ENCODE results near the gene ANP32B. TPM values are rescaled to one million over a fixed set of nuclear protein-coding genes. Genes with fewer than 3 reads are reported as not detected.

The ANP32B gene
- total RNA-seq, 4 donors from 2014 or later, result 19.7 to 32.1 (median 27.5) TPM

DNA sequence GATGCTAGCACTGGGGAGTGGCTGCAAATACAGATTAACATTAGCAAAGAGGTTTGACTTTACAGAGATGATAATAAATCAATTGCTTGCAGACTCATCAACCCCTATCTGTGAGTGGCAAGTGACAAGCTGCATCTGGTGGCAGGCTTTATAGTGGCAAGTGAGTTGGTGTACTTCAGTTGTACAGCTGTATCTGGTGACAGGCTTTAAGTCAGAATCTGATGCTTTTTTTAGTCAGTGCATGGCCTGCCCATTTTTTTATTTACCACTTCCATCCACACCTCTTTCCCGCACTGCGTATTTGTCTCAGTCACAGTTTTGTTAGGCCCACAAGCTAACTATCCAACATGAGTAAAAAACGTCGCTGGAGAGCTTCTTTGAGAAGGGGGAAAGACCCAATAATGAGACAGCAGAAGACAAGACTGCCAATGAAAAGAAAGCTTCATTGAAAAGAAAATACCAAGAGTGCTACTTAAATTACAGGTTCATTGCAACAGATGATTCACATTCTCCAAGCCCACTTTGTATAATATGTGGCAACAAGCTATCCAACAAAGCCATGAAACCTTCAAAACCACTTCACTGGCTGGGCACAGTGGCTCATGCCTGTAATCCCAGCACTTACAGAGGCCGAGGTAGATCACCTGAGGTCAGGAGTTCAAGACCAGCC lies 23.1 kb downstream of the ANP32B start:
- WGBS, 2 donors, result 96% methylated on average over 5 of the region's 5 CpGs
- H3K4me3 ChIP-seq (replicated peaks in 1 of 3), result no peak overlapping the region
- TF ChIP-seq, protein P1, sequence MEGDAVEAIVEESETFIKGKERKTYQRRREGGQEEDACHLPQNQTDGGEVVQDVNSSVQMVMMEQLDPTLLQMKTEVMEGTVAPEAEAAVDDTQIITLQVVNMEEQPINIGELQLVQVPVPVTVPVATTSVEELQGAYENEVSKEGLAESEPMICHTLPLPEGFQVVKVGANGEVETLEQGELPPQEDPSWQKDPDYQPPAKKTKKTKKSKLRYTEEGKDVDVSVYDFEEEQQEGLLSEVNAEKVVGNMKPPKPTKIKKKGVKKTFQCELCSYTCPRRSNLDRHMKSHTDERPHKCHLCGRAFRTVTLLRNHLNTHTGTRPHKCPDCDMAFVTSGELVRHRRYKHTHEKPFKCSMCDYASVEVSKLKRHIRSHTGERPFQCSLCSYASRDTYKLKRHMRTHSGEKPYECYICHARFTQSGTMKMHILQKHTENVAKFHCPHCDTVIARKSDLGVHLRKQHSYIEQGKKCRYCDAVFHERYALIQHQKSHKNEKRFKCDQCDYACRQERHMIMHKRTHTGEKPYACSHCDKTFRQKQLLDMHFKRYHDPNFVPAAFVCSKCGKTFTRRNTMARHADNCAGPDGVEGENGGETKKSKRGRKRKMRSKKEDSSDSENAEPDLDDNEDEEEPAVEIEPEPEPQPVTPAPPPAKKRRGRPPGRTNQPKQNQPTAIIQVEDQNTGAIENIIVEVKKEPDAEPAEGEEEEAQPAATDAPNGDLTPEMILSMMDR (IDR thresholded peaks at IDR 0.05), result no peak
- TF ChIP-seq POLR2A (IDR thresholded peaks at IDR 0.05), result no peak

DNA sequence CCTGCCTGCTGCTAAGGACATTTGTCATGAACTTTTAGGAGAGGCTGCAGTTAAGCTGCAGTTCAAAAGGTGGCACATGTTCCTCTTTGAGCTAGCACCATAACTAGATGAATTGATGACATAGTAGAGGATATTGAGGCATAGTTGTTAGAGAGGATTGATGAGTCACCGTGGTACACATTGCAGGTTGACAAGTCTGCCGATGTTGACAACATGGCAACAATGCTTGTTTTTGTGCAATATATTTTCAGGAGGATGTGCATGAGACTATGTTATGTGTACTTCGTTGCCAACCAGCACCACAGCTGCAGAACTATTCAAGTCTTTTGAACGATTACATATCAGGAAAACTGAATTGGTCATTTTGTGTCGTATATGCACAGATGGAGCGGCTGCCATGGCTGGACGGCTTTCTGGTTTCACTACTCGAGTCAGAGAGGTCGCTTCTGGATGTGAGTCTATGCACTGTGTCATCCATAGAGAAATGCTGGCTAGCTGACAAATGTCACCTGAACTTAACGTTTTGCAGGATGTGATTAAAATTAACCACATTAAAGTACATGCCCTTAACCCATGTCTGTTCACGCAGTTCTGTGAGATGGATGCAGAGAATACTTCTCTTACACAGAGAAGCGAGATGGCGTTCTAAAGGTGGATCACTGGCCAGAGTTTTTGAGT lies 24.2 kb downstream of the ANP32B start:
- 83 to 91% methylated on average over 13 of the region's 13 CpGs for WGBS, 2 donors
- DNase-seq, result no peak
- Histone ChIP-seq H3K27me3 (no peaks in the 10 kb centered on the region), H3K4me1 (peaks cover 31 to 34% of the 10 kb centered on the region in 2 donors), H3K9me3 (no peaks in the 10 kb centered on the region), H3K36me3 (peaks cover 32 to 40% of the 10 kb centered on the region in 2 donors), H3K4me3 (replicated peaks in 1 of 3) (no peak overlapping the region), H3K27ac (no peak overlapping the region)
- TF ChIP-seq POLR2A (IDR thresholded peaks at IDR 0.05), result no peak
- TF ChIP-seq, protein P1 (IDR thresholded peaks at IDR 0.05), result no peak
- intact Hi-C loops (cut with DNase I), result no loop called here

More for the DNA sequence above, 23.1 kb downstream of the ANP32B start:
- Histone ChIP-seq H3K27ac (no peak overlapping the region), H3K9me3 (no peaks in the 10 kb centered on the region), H3K27me3 (no peaks in the 10 kb centered on the region), H3K36me3 (peaks cover 29 to 30% of the 10 kb centered on the region in 2 donors), H3K4me1 (peaks cover 31 to 36% of the 10 kb centered on the region in 2 donors)
- intact Hi-C loops (cut with DNase I), result no loop called here
- DNase-seq, result no peak

DNA sequence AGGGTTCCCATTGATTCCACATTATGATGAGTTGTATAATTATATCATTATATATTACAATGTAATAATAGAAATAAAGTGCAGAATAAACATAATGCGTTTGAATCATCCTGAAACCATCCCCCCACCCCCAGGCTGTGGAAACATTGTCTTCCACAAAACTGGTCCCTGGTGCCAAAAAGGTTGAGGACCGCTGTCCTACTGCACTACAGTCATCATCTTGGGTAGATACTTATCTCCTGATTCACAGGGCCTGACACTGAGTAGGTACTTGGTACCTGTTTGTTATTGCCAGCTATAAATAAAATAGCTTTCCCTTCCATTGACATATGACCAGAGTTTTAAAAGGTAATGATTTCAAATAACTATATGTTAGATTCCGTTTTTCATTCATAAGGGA lies 25.6 kb downstream of the ANP32B start:
- Histone ChIP-seq H3K27ac (no peak overlapping the region), H3K27me3 (no peaks in the 10 kb centered on the region), H3K4me3 (replicated peaks in 1 of 3) (no peak overlapping the region), H3K9me3 (no peaks in the 10 kb centered on the region), H3K36me3 (peaks cover 46 to 52% of the 10 kb centered on the region in 2 donors), H3K4me1 (peaks cover 21% of the 10 kb centered on the region in 2 donors)
- no peak for TF ChIP-seq POLR2A (IDR thresholded peaks at IDR 0.05)
- TF ChIP-seq, protein P1 (IDR thresholded peaks at IDR 0.05), result no peak
- 88 to 96% methylated on average over 3 of the region's 3 CpGs for WGBS, 2 donors
- DNase-seq, result no peak
- intact Hi-C loops (cut with DNase I), result no loop called here

DNA sequence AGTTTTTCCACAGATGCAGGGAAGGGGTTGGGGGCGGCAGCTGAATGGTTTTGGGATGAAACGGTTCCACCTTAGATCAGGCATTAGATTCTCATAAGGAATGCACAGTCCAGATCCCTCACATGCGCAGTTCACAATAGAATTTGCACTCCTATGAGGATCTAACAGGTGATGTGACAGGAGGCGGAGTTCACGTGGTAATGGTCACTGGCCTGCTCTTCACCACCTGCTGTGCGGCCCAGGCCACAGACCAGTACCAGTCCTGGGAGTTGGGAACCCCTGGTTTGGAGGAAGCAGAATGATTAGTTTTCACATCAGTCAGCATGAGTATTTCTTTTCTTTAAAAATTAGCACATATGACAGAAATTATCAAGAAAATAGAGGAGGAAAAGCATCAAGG lies 26.3 kb downstream of the ANP32B start:
- no peak for DNase-seq
- intact Hi-C loops (cut with DNase I), result no loop called here
- Histone ChIP-seq H3K9me3 (no peaks in the 10 kb centered on the region), H3K36me3 (peaks cover 51 to 54% of the 10 kb centered on the region in 2 donors), H3K27me3 (no peaks in the 10 kb centered on the region), H3K27ac (peak overlapping the region in 1 of 3 donors; percentile 37), H3K4me1 (peaks cover 17 to 19% of the 10 kb centered on the region in 2 donors), H3K4me3 (replicated peaks in 1 of 3) (no peak overlapping the region)
- 80 to 92% methylated on average over 6 of the region's 6 CpGs for WGBS, 2 donors
- TF ChIP-seq POLR2A (IDR thresholded peaks at IDR 0.05), result no peak
- TF ChIP-seq, protein P1 (IDR thresholded peaks at IDR 0.05), result no peak

DNA sequence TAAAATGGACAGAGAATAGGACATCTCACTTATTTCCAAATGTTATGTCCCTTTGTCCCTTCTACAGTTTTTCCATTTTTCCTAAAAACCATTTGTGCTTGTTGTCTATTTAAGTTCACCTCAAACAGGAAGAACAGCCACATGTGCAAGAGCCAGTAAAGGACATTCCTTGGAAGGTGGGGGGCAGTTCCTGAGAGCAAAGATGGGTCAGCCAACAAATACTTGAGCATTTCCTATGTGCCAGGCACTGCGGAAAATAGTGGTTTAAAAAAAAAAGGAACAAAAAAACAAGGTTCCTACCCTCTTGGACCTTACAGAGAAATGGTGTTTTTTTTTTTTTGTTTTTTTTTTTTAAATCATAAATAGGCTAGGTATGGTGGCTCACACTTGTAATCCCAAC lies 26.8 kb downstream of the ANP32B start:
- H3K27ac ChIP-seq, result peak overlapping the region in 2 of 3 donors; percentile 27 to 42

More for the DNA sequence above, 26.8 kb downstream of the ANP32B start:
- intact Hi-C loops (cut with DNase I), result no loop called here
- TF ChIP-seq, protein P1 (IDR thresholded peaks at IDR 0.05), result no peak
- TF ChIP-seq POLR2A (IDR thresholded peaks at IDR 0.05), result no peak
- H3K9me3 ChIP-seq, result no peaks in the 10 kb centered on the region
- peak; percentile 67 for DNase-seq
- H3K4me1 ChIP-seq, result peaks cover 17 to 19% of the 10 kb centered on the region in 2 donors
- WGBS, 2 donors, result 28 to 31% methylated on average over 1 of the region's 1 CpG
- peaks cover 54 to 57% of the 10 kb centered on the region in 2 donors for H3K36me3 ChIP-seq
- no peaks in the 10 kb centered on the region for H3K27me3 ChIP-seq
- no peak overlapping the region for H3K4me3 ChIP-seq (replicated peaks in 1 of 3)
